Astrocyte of the spinal cord (primary cell): Measurements from ENCODE around the gene ARL8A.

Experiments used
- DNase-seq: peaks from one replicate; pipeline ENCODE4 v3.0.0; 2011; ENCODE audit warnings: low read depth, low spot score
- H3K4me3 ChIP-seq: 2 replicates; pipeline ENCODE4 v1.5.1; 2011; ENCODE audit warnings: low read depth, mild to moderate bottlenecking, low read length, moderate library complexity
- in situ Hi-C: cut with HindIII; loops from 2 replicates; pipeline ENCODE4 v1.10.0; 2017; ENCODE audit warnings: low sequenced_read_pairs
- TF ChIP-seq, protein P1 (sequence below): IDR thresholded peaks from 2 replicates; pipeline ENCODE4 v1.5.1; 2012; ENCODE audit warnings: low read depth, mild to moderate bottlenecking, low read length, inconsistent platforms

Gene ARL8A

DNA sequence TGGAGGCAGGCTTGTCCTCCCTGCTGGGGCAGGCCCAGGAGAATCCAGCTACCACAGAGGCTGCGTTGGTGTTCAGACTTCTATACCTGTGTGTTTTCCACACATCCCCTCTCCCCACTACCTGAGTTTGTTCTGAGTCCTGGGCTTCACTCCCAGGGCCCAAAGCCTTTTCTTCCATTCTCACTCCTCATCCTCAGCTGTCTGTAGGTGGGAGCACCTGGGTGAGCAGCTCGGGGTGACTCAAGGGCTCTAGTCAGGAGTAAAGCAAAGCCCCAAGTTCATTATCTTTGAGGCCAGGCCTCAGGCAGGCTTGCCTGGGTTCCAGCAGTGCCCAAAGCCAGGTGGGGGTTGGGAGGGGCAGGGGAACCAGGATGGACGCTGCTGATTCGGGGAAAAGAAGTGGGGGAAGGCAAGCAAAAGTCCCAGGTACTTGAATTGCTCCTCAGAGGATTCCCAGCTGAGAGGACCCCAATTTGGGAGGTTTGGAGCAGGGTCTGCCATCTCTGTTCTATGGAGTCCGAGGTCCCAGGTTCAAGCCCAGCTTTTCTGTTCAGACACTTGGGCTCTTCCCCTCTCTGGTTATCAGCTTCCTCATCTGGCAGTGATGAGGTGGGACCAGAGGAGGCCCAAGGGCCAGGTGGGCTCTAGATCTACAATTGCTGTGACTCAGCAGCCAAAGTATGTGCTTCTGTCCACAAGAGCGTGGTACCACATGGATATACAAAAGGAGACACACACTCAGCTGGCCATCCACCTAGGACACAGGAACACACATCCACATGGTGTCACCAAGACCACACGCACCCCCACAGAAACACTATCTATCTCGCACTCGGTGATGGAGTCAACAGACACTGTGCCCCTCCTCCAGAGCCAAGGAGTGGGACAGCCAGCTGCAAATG lies 21.7 kb upstream of the ARL8A start:
- TF ChIP-seq, protein P1, sequence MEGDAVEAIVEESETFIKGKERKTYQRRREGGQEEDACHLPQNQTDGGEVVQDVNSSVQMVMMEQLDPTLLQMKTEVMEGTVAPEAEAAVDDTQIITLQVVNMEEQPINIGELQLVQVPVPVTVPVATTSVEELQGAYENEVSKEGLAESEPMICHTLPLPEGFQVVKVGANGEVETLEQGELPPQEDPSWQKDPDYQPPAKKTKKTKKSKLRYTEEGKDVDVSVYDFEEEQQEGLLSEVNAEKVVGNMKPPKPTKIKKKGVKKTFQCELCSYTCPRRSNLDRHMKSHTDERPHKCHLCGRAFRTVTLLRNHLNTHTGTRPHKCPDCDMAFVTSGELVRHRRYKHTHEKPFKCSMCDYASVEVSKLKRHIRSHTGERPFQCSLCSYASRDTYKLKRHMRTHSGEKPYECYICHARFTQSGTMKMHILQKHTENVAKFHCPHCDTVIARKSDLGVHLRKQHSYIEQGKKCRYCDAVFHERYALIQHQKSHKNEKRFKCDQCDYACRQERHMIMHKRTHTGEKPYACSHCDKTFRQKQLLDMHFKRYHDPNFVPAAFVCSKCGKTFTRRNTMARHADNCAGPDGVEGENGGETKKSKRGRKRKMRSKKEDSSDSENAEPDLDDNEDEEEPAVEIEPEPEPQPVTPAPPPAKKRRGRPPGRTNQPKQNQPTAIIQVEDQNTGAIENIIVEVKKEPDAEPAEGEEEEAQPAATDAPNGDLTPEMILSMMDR: no peak
- no peak overlapping the region for H3K4me3 ChIP-seq

DNA sequence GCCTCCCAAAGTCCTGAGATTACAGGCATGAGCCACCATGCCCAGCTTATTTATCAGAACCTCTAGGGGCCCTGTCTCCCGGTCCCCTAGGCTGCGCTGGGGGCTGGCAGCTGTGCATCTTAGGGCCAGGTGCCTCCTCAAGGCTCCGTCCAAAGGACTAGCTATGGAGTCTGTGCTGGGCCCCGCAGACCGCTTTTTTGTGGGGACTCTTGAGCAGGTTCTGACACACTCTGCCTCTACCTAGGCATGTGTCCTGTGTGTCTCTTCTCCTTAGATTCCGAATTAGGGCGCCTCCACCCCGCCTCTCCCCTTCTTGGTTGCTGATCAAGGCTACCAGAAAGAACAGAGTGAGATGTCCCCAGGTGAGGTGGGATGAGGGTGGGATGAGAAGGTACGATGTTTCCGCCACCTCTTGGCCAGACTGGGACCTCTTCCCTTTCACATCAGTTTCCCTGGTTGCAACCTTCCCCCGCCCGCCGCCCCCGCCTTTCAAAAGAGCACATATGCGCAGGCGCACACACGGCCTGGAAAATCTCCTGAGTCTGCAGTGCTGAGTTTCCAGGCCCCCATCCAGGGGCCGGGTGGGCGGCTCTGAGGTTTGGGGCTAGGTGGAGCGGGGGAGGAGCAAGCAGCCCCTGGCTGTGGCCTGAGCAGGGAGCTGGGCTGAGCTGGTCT lies 20.9 kb upstream of the ARL8A start:
- DNase-seq: no peak
- no peak overlapping the region for H3K4me3 ChIP-seq
- in situ Hi-C loops: no loop called here
- TF ChIP-seq, protein P1: no peak

More for the DNA sequence above, 21.7 kb upstream of the ARL8A start:
- DNase-seq: no peak
- in situ Hi-C loops: no loop called here

GRCh38 chr1:202164271-202165037 lies 19.9 kb upstream of the ARL8A start:
- H3K4me3 ChIP-seq: no peak overlapping the region
- no peak for DNase-seq
- in situ Hi-C loops: no loop called here
- TF ChIP-seq, protein P1: no peak

DNA sequence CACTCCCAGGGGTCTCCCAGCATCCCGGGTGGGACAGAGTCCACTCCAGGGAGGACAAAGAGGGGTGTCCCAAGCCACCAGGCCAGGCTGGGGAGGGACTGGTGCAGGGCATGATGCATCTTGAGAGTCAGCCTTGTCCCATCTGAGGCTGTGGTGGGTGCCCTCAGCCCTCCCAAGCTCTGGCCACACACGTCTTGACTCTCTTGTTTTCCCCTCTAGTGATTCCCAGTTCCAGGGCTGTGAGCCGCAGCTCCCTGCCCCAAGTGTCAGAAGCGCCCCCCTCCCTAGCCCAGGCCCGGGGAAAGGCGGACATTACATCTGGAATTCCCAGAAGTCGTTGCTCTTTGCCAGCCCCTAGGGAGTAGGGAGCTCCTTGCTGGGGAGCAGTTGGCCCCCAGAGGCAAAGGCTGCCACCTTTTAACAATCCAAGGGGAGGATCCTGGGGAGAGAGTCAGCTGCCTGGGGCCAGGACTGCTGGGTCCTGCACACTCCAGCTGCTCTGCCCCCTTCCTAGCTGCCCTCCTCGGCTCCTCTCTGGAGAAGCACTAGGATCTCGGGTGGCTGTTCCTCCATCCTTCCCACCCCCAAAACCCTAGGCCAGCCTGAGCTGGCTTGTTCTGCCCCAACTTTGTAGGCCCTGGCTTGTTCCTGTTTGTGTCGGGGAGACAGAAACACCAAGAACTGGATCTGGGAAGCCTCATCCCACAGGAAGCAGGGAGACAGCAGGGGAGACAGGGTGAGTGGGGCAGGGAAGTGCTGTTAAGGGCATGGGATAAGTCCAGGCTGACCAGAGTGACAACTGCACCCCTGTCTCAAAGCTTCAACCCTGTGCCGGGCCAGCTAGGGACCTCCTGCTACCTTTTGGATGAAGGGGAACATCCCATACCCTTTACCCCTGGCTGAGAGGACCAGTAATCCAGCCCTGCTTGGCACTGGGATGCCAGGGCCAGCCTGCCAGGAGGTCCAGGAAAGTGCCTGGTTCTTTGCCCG lies 19.0 kb upstream of the ARL8A start:
- H3K4me3 ChIP-seq: no peak overlapping the region
- DNase-seq: no peak
- TF ChIP-seq, protein P1: no peak

DNA sequence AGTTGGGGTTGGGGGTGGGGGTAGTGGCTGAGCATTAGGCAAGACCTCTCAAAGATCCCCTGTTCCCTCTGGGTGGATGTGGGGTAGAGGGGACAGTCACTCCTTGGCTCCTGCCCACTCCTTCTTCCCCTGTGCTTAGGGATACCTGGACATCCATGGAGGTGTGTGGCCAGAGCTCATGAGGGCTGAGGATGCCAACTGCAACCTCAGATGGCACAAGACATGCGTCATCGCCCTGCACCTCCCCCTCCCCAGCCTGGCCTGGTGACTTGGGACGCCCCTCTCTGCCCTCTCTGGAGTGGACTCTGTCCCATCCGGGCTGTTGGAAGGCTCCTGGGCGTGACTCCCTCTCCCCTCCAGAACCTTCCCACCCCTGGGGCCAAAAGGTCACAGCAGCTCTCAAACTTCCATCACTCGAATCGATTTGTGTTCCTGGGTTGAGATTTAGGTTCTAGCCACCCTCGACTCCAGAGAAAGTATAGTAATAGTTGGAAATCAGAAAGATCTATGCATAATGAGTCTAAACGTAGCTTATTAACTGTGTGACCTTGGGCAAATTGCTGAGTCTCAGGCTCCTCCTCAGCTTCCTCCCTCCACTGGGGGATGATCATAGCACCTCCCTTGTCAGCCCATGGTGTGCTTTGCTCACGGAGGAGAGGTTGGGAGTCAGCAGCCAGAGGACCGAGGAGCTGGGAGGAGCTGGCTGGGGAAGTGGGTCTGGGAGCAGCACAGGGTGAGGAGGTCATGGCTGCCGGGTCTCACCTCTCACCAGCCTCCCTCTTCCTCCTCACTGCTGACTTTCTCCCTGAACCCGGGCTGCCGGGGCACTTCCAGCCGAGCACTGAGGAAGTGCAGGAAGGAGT lies 18.1 kb upstream of the ARL8A start:
- no peak for DNase-seq
- H3K4me3 ChIP-seq: no peak overlapping the region
- in situ Hi-C loops: no loop called here
- TF ChIP-seq, protein P1: no peak

More for the DNA sequence above, 19.0 kb upstream of the ARL8A start:
- in situ Hi-C loops: no loop called here
